ENCODE measurements around the gene FAM78A.

FAM78A gene

GRCh38 chr9:131303381-131304321 lies 27.3 kb upstream of the FAM78A start:
- DNase-seq: no peak

GRCh38 chr9:131302244-131303075 lies 26.1 kb upstream of the FAM78A start:
- no peak for DNase-seq

- DNase-seq: no peak
These were observed 24.1 kb upstream of the FAM78A start for GRCh38 chr9:131300444-131300843.

GRCh38 chr9:131299961-131300347 lies 23.6 kb upstream of the FAM78A start:
- DNase-seq: no peak

- no peak for DNase-seq
These were observed 23.1 kb upstream of the FAM78A start for GRCh38 chr9:131299346-131299960.

- DNase-seq: no peak
These were observed 22.5 kb upstream of the FAM78A start for GRCh38 chr9:131298816-131299215.

GRCh38 chr9:131298341-131298740 lies 22.0 kb upstream of the FAM78A start:
- no peak for DNase-seq

- no peak for DNase-seq
These were observed 21.6 kb upstream of the FAM78A start for GRCh38 chr9:131297903-131298302.

GRCh38 chr9:131296906-131297500 lies 20.7 kb upstream of the FAM78A start:
- DNase-seq: no peak

GRCh38 chr9:131296460-131296859 lies 20.1 kb upstream of the FAM78A start:
- DNase-seq: no peak

GRCh38 chr9:131292937-131293336 lies 16.6 kb upstream of the FAM78A start:
- DNase-seq: no peak

GRCh38 chr9:131291795-131292315 lies 15.5 kb upstream of the FAM78A start:
- no peak for DNase-seq

GRCh38 chr9:131290767-131291370 lies 14.6 kb upstream of the FAM78A start:
- no peak for DNase-seq

GRCh38 chr9:131290036-131290766 lies 13.9 kb upstream of the FAM78A start:
- peak; percentile 30 for DNase-seq

GRCh38 chr9:131289301-131290035 lies 13.2 kb upstream of the FAM78A start, which contains the start of gene PLPP7:
Gene PLPP7 (plus strand): TSS chr9:131289723. CDS start chr9:131289998, 275 bp downstream.
- peak; percentile 49 for DNase-seq

- no peak for DNase-seq
These were observed 11.9 kb upstream of the FAM78A start for GRCh38 chr9:131288217-131288616.

GRCh38 chr9:131287359-131287758 lies 11.0 kb upstream of the FAM78A start:
- DNase-seq: no peak

GRCh38 chr9:131284856-131285255 lies 8.5 kb upstream of the FAM78A start:
- DNase-seq: no peak

GRCh38 chr9:131282688-131283422 lies 6.5 kb upstream of the FAM78A start:
- peak; percentile 51 for DNase-seq
